PFSK-1 (cell line): Measurements from ENCODE around the gene FAM209B.

Source experiments
- FOXP2 ChIP-seq: optimal IDR thresholded peaks from 2 replicates; pipeline ENCODE3; 2011; ENCODE audit warnings: borderline replicate concordance, control low read depth, inconsistent platforms; ENCODE audit not compliant: insufficient read depth; ENCODE audit errors: extremely low read length, extremely low read depth
- POLR2AphosphoS5 ChIP-seq: IDR thresholded peaks from 2 replicates; pipeline ENCODE4 v1.6.1; 2012; ENCODE audit warnings: low read depth, mild to moderate bottlenecking, control low read depth, low read length, moderate library complexity
- REST ChIP-seq, 2 experiments: IDR thresholded peaks; 2 replicates each; pipeline versions ENCODE4 v1.6.1 to v1.8.0; 2011 to 2012; ENCODE audit warnings: low read depth in 2 of 2, low read length in 2 of 2, control low read depth in 1 of 2, inconsistent platforms in 1 of 2, mild to moderate bottlenecking in 1 of 2, moderate library complexity in 1 of 2; ENCODE audit not compliant: insufficient read depth in 1 of 2
- SIN3A ChIP-seq: IDR thresholded peaks from 2 replicates; pipeline ENCODE4 v1.6.1; 2012; ENCODE audit warnings: mild to moderate bottlenecking, low read length, moderate library complexity, borderline replicate concordance; ENCODE audit not compliant: insufficient read depth
- TAF1 ChIP-seq: IDR thresholded peaks from 2 replicates; pipeline ENCODE4 v1.6.1; 2012; ENCODE audit warnings: low read length, control low read depth, borderline replicate concordance; ENCODE audit not compliant: insufficient read depth

GRCh38 chr20:56580226-56580625 is 47.2 kb downstream of the FAM209B start:
- TF ChIP-seq SIN3A, result no peak
- no peak for TF ChIP-seq POLR2AphosphoS5
- no peak for TF ChIP-seq TAF1
- no peak for TF ChIP-seq FOXP2
- TF ChIP-seq REST (IDR thresholded peaks at IDR 0.05; ENCODE audit: insufficient read depth in 1 of 2, low read depth in 2 of 2, low read length in 2 of 2), result no peak
